Colonic mucosa (tissue), 4 donors: ENCODE measurements around the gene ISX. TPM values are rescaled to one million over a fixed set of nuclear protein-coding genes. Genes with fewer than 3 reads are reported as not detected.
"Not testable (repeated sequence)": the region's sequence is repeated elsewhere in the genome, so short reads cannot be mapped to it uniquely, and the experiment has no call there.

Source experiments
- DNase-seq: peaks from one replicate; pipeline ENCODE4 v3.0.0-alpha.2; 2020
- H3K27ac ChIP-seq: fragments of 200-600 bp; one replicate; pipeline ENCODE4 v1.8.0; 2021
- H3K27me3 ChIP-seq: fragments of 200-600 bp; one replicate; pipeline ENCODE4 v1.8.0; 2021
- H3K36me3 ChIP-seq: fragments of 200-600 bp; one replicate; pipeline ENCODE4 v1.8.0; 2021
- H3K4me1 ChIP-seq: fragments of 200-600 bp; one replicate; pipeline ENCODE4 v1.8.0; 2021; ENCODE audit warnings: mild to moderate bottlenecking
- H3K4me3 ChIP-seq: fragments of 200-600 bp; one replicate; pipeline ENCODE4 v1.8.0; 2021
- H3K9ac ChIP-seq, 2 donors: one replicate each; pipeline ENCODE4 v1.7.0; 2013; ENCODE audit warnings: control low read depth in 2 of 2, low read depth in 2 of 2, low read length in 2 of 2
- H3K9me3 ChIP-seq: fragments of 200-600 bp; one replicate; pipeline ENCODE4 v1.8.0; 2021
- intact Hi-C: fragments of 100-400 bp; cut with DNase I; formaldehyde crosslinking; loops from one replicate; pipeline ENCODE4 v1.14.1; 2022
- total RNA-seq, 2 donors: library from RNA; stranded (reverse); fragmentation: NEBNext Ultra II Directional in 1 of 2; extraction: Animal tissue kit (Norgen Biotek cat#: 25700) in 1 of 2; gene quantifications; one replicate each; pipeline ENCODE4 v1.2.1, GENCODE V29; 2021
- TF ChIP-seq, protein P1 (sequence below): fragments of 200-600 bp; IDR thresholded peaks from one replicate; pipeline ENCODE4 v1.8.0; 2022; ENCODE audit warnings: antibody characterized with exemption, mild to moderate bottlenecking
- donor health status: healthy.
- donor health status: DM: no; HTN: no; CAD: no.
- donor health status: DM: no; HTN: no; CAD: no.

ISX gene
- total RNA-seq, 2 donors from 2014 or later: 36.4 to 53.1 TPM

DNA sequence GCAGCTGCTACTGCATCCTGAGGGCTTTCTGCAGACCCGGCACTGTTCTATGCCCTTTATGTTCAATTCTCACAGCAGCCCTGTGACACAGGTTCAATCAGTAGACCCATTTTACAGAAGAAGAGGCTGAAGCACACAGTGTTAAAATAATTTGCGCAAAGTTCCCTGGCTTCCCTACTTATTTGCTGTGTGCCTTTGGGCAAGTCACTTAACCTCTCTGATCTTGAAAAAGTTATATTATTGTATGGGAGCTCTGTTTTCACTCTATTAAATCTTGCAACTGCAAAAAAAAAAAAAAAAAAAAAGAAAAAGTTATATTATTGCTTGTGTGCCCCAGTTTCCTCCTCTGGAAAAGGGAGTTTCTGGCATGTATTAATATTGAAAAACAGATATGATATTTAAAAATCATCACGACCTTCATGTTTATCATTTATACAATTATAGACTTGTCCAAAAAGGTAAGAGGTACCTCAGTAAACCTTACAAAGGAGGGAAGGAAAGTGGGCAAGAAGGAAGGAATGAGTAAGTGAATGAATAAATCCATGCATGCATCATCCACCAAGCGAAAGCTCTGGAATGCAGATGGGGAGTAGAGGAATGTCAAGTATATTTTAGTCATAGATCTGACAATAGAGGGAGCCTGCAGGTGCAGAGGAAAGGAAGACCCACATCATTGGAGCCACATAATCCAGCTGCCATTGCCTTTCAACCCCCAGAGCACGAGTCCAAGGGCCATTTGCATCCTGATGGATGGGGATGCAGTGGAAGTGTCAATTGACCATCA lies 21.2 kb upstream of the ISX start:
- TF ChIP-seq, protein P1, sequence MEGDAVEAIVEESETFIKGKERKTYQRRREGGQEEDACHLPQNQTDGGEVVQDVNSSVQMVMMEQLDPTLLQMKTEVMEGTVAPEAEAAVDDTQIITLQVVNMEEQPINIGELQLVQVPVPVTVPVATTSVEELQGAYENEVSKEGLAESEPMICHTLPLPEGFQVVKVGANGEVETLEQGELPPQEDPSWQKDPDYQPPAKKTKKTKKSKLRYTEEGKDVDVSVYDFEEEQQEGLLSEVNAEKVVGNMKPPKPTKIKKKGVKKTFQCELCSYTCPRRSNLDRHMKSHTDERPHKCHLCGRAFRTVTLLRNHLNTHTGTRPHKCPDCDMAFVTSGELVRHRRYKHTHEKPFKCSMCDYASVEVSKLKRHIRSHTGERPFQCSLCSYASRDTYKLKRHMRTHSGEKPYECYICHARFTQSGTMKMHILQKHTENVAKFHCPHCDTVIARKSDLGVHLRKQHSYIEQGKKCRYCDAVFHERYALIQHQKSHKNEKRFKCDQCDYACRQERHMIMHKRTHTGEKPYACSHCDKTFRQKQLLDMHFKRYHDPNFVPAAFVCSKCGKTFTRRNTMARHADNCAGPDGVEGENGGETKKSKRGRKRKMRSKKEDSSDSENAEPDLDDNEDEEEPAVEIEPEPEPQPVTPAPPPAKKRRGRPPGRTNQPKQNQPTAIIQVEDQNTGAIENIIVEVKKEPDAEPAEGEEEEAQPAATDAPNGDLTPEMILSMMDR: no peak
- Histone ChIP-seq H3K4me1 (no peaks in the 10 kb centered on the region), H3K4me3 (no peak overlapping the region), H3K36me3 (no peaks in the 10 kb centered on the region), H3K9ac (no peak overlapping the region), H3K27ac (no peak overlapping the region), H3K27me3 (no peaks in the 10 kb centered on the region), H3K9me3 (no peaks in the 10 kb centered on the region)
- intact Hi-C loops: loop anchor here (5.0 kb wide), 1 partner anchor 98 kb away; no protein-coding TSS in a partner anchor
- no peak for DNase-seq

DNA sequence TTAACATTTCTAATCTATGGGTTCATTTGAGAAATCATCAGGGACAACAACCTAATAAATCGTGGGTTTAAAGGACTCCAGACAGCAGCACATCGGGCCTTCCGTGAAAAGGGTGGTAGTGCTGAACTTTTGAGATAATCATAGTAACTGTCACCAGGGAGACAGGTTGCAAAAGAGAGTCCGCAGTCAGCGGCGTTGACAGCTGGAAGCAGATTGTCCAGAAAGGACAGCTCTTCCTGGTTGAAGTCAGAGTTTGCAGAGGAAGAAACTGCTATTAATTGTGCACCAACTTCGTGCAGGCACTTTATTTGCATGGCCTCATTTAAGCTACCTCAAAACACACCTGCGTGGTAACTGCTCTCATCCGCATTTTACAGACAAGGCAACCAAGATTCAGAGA lies 20.5 kb upstream of the ISX start:
- Histone ChIP-seq H3K9ac (no peak overlapping the region), H3K4me3 (no peak overlapping the region), H3K4me1 (no peaks in the 10 kb centered on the region), H3K36me3 (no peaks in the 10 kb centered on the region), H3K9me3 (no peaks in the 10 kb centered on the region), H3K27ac (no peak overlapping the region), H3K27me3 (no peaks in the 10 kb centered on the region)
- intact Hi-C loops: no loop called here
- TF ChIP-seq, protein P1: no peak
- DNase-seq: no peak

DNA sequence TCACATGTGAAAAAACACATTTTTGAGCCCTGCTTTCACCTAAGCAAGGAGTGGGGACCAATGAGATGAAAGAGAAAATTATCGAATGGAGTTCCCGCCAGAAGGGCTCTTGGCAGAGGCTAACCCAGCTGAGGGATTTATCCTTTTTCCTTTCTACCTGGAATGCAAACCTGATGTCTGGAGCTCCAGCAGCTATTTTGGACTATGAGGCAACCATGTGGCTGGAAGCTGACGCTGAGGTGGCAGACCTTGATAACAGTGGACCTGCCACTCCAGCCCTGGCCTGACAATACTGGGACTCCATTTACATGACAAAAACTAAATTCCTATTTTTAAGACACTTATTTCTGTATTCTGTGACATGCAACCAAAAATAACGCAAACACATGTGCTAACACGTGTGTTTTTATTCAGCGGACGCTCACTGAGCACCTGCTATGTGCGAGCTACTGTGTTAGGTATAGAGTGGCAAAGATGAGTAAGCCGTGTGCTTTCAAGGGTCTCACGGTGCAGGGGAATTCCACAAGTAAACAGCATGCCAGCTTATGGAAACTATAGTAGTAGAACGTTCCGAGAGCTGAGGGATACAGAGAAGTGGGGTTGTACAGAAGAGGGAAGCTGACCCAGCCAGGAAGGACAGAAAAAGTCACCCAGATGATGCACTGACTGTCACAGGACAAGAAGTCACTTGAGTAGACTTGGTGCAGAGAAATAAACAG lies 19.1 kb upstream of the ISX start:
- Histone ChIP-seq H3K9me3 (no peaks in the 10 kb centered on the region), H3K9ac (no peak overlapping the region), H3K27ac (no peak overlapping the region), H3K36me3 (no peaks in the 10 kb centered on the region), H3K4me1 (no peaks in the 10 kb centered on the region), H3K4me3 (no peak overlapping the region), H3K27me3 (no peaks in the 10 kb centered on the region)
- TF ChIP-seq, protein P1: no peak
- intact Hi-C loops: no loop called here
- DNase-seq: no peak

DNA sequence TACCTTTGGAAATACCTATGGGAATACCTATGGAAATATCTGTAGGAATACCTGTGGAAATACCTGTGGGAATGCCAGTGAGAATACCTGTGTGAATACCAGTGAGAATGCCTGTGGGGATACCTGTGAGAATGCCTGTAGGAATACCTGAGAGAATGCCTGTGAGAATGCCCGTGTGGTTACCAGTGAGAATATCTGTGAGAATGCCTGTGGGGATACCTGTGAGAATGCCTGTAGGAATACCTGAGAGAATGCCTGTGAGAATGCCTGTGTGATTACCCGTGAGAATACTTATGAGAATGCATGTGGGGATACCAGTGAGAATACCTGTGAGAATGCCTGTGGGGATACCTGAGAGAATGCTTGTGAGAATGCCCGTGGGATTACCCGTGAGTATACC lies 15.9 kb upstream of the ISX start:
- H3K9ac ChIP-seq, H3K27me3 ChIP-seq, H3K36me3 ChIP-seq, H3K4me3 ChIP-seq, H3K27ac ChIP-seq, DNase-seq, intact Hi-C loops, H3K4me1 ChIP-seq, H3K9me3 ChIP-seq: not testable (repeated sequence)

DNA sequence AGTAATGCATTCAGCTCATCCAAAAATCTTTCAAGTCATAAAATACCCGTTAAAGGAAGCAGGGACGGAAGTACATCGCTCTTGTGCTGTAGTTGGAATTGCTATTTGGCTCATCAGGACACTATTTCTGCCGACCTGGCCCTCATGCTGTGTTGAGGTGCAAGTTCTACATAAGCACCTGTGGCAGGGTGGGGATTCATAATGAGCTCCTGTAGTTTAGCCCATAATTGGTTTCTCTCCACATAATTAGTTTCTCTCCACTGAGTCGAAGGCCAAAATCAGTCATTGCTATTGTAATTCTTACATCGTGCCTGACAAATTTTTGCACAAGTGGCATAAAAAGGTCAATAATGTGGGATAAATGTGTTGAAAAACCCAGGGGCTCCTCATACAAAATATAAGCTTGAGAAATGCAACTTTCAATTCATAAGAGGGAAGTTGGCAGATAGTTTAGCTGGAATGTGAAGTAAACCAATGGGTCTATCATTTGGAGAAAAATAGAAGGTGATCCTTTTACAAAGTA lies 14.9 kb upstream of the ISX start:
- intact Hi-C loops: no loop called here
- TF ChIP-seq, protein P1: no peak
- Histone ChIP-seq H3K9me3 (no peaks in the 10 kb centered on the region), H3K4me3 (no peak overlapping the region), H3K9ac (no peak overlapping the region), H3K27me3 (no peaks in the 10 kb centered on the region), H3K27ac (no peak overlapping the region), H3K4me1 (no peaks in the 10 kb centered on the region), H3K36me3 (no peaks in the 10 kb centered on the region)
- DNase-seq: no peak

DNA sequence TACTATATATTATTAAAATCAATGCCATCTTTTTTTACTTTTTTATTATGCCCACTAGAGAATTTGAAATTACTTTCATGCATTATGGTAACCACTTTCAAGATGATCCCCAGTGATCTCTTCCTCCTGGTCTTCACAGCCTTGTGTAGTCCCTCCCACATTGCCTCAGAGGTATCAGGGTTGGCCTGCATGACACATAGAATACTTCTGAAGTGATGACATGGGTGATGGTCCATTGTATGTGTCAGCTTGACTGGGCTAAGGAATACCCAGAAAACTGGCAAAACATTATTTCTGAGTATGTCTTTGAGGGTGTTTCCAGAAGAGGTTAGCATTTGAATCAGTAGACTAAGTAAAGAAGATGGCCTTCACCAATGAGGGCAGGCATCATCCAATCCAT lies 14.2 kb upstream of the ISX start:
- intact Hi-C loops: no loop called here
- Histone ChIP-seq H3K36me3 (no peaks in the 10 kb centered on the region), H3K4me3 (no peak overlapping the region), H3K9ac (no peak overlapping the region), H3K27me3 (no peaks in the 10 kb centered on the region), H3K9me3 (no peaks in the 10 kb centered on the region), H3K4me1 (no peaks in the 10 kb centered on the region), H3K27ac (no peak overlapping the region)
- DNase-seq: no peak
- TF ChIP-seq, protein P1: no peak
